ENCODE results near the gene CTXN1. TPM values are rescaled to one million over a fixed set of nuclear protein-coding genes. Genes with fewer than 3 reads are reported as not detected.

CTXN1 gene
- total and polyA plus RNA-seq, 8 donors, result 4.2 to 13.3 (median 8.6) TPM

DNA sequence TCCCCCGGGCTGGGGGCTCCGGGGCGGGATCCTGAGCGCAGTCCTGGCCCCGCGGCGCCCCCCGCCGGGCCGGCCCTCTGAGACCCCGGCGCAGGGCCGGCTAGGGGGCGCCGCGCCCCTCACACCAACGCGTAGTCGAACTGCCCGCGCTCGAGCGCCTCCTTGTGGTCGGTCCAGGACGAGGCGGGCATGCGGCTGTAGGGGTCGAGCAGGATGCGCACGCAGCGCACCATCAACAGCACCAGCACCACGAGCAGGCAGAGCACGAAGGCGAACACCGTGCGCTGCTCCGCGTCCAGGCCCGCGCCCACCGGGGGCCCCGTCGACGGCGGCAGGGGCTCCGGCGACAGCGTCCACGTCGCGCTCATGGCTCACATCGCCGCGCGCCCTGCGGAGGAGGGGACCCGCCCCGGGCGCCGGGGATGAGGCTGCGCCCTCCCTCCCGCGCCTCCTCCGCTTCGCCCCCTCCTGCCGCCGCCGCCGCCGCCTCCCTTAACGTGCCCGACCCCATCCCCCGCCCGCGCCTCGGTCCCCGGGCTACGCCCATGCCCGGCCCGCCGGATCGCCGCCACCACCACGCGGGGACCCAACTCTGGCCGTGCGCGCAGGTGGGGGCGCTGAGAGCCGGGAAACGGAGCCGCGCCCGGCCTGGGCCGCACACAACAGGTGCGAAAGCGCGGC is 624 bp downstream of the CTXN1 start:
- DNase-seq, result peak in 2 of 4 donors; percentile 83 to 90
- Histone ChIP-seq H3K4me1 (peaks cover 13 to 37% of the 10 kb centered on the region in 2 donors), H3K36me3 (peaks cover 0 to 38% of the 10 kb centered on the region in 2 donors), H3K4me3 (peak overlapping the region; percentile 19 to 42), H3K27ac (no peak overlapping the region), H3K9me3 (no peaks in the 10 kb centered on the region), H3K27me3 (peaks cover 0 to 15% of the 10 kb centered on the region in 2 donors)
- ATAC-seq, result no peak
- intact Hi-C loops (cut with DNase I), result no loop called here
- TF ChIP-seq, protein P1, sequence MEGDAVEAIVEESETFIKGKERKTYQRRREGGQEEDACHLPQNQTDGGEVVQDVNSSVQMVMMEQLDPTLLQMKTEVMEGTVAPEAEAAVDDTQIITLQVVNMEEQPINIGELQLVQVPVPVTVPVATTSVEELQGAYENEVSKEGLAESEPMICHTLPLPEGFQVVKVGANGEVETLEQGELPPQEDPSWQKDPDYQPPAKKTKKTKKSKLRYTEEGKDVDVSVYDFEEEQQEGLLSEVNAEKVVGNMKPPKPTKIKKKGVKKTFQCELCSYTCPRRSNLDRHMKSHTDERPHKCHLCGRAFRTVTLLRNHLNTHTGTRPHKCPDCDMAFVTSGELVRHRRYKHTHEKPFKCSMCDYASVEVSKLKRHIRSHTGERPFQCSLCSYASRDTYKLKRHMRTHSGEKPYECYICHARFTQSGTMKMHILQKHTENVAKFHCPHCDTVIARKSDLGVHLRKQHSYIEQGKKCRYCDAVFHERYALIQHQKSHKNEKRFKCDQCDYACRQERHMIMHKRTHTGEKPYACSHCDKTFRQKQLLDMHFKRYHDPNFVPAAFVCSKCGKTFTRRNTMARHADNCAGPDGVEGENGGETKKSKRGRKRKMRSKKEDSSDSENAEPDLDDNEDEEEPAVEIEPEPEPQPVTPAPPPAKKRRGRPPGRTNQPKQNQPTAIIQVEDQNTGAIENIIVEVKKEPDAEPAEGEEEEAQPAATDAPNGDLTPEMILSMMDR (IDR thresholded peaks at IDR 0.05), result peak; percentile 77 to 83

DNA sequence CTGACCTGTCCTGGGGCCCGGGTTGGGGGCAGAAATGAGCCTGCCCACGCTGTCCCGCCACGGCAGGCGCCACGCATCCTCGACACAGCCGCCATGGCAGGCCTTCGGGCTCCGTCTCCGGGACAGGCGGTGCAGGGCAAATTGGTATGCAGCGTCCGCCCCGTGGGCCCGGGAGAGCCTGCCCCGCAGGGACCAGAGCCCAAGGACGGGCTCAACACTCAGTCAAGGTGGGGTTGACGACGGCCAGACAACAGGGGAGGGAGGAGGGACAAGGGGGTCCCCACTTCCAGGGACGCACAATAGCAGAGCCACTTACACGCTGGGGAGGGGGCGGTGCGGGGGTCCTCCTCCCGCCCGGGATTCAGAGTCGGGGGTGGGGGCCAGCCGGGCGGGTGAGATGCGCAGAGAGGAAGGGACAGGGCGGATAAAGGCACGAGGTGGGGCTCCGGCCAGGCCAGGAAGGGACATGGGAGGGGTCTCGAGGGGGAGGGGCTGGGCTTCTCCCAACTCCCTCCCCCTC is 1.2 kb downstream of the CTXN1 start:
- no peak overlapping the region for H3K27ac ChIP-seq
- intact Hi-C loops (cut with DNase I), result no loop called here
- peak overlapping the region in 1 of 2 donors; percentile 42 for H3K4me3 ChIP-seq
- no peaks in the 10 kb centered on the region for H3K9me3 ChIP-seq
- TF ChIP-seq, protein P1 (IDR thresholded peaks at IDR 0.05), result no peak
- peaks cover 0 to 15% of the 10 kb centered on the region in 2 donors for H3K27me3 ChIP-seq
- no peak for ATAC-seq
- H3K4me1 ChIP-seq, result peaks cover 16 to 43% of the 10 kb centered on the region in 2 donors
- DNase-seq, result peak in 1 of 4 donors; percentile 77
- peaks cover 0 to 32% of the 10 kb centered on the region in 2 donors for H3K36me3 ChIP-seq

DNA sequence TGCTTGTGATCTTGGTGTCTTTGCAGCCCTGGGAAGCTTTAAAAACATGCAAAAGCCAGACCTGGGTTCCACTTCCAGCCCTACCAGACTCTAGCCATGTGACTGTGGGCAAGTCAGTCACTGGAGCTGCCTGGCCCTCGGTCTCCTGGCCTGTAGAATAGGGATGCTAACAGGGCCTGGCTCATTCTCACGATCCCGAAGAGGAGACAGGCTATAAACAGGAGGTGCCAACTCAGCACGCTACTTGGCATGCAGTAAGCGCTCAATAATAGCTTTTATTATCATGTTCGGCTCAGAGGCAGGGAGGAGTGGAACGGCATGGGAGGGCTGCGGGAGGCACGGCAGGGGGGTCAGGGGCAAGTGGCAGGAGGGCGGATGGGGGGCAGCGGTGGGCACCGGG is 1.7 kb downstream of the CTXN1 start:
- Histone ChIP-seq H3K27ac (no peak overlapping the region), H3K36me3 (peaks cover 0 to 30% of the 10 kb centered on the region in 2 donors), H3K27me3 (peaks cover 0 to 19% of the 10 kb centered on the region in 2 donors), H3K4me3 (no peak overlapping the region), H3K4me1 (peaks cover 19 to 47% of the 10 kb centered on the region in 2 donors), H3K9me3 (no peaks in the 10 kb centered on the region)
- TF ChIP-seq, protein P1 (IDR thresholded peaks at IDR 0.05), result no peak
- ATAC-seq (no peak), DNase-seq (no peak)
- intact Hi-C loops (cut with DNase I), result no loop called here

DNA sequence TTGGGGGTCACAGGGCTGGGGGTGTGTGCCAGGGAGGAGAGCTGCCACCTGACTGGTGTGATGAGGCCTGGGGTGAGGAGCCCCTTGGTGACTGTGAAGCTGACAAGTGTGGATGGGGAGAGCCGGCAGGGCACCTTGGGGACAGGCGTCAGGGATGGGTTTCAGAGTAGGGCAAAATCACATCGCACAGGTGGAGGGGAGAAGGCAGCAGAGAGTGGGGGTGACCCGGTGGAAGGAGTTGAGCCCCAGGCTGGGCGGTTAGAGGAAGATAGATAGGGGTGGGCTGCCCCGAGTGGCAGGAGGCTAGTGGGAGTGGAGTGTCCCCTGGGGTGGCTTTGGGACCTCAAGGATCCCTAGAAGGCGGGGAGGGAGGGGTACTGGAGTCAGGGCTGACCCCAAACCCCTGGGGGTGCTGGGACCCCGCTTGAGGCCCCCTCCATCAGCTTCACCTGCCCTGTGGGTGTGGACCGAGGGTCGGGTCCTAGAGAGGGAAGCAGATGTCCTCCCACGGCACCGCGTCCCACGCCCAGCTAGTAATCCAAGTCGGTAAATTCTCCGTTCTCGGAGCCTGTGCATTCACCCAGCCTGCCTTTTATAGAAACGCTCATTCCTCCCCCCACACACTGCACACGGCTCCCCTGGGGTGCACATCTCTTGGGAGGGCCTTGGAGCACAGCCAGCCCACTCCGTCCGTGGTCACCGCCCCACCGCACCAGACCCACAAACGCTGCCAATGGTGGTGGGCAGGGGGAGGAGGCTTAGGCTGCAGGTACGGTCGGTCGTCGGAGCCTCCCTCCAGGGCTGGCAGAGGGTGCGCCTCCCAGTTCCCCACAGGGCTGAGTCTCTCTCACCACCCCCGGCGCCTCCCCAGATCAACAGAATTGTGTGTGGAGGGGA is 2.4 kb downstream of the CTXN1 start:
- ATAC-seq, result no peak
- peaks cover 6 to 26% of the 10 kb centered on the region in 2 donors for H3K27me3 ChIP-seq
- TF ChIP-seq, protein P1 (IDR thresholded peaks at IDR 0.05), result no peak
- H3K36me3 ChIP-seq, result peaks cover 0 to 30% of the 10 kb centered on the region in 2 donors
- peak in 1 of 4 donors; percentile 81 for DNase-seq
- peaks cover 19 to 54% of the 10 kb centered on the region in 2 donors for H3K4me1 ChIP-seq
- no peaks in the 10 kb centered on the region for H3K9me3 ChIP-seq
- H3K4me3 ChIP-seq, result no peak overlapping the region
- H3K27ac ChIP-seq, result no peak overlapping the region
- intact Hi-C loops (cut with DNase I), result no loop called here

DNA sequence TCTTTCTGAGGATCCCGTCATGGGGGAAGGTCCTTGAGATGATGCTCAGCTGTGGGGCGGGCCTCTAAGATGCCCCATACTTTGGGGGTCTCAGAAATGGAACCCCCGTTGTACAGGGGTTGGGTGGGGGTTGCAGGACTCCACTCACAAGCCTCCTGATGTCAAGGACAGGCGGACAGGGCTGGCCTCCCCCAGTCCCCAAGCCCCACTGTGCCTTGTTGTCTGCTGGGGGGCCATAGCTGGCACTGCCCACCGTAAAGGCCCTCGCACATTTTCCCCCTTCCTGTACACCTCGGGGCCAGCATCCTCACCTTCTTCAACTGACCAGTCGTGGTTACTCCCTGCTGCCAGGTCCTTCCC is 3.1 kb downstream of the CTXN1 start:
- no peak overlapping the region for H3K27ac ChIP-seq
- DNase-seq (no peak), ATAC-seq (no peak)
- H3K9me3 ChIP-seq, result no peaks in the 10 kb centered on the region
- H3K27me3 ChIP-seq, result peaks cover 14 to 34% of the 10 kb centered on the region in 2 donors
- H3K4me3 ChIP-seq, result no peak overlapping the region
- intact Hi-C loops (cut with DNase I), result no loop called here
- peaks cover 0 to 29% of the 10 kb centered on the region in 2 donors for H3K36me3 ChIP-seq
- H3K4me1 ChIP-seq, result peaks cover 21 to 60% of the 10 kb centered on the region in 2 donors
- TF ChIP-seq, protein P1 (IDR thresholded peaks at IDR 0.05), result no peak

Data from left lung (tissue), 10 donors.